MM.1S (cell line): ENCODE results near the gene FASTK.

ENCODE experiments used
- DNase-seq: peaks from one replicate; pipeline ENCODE4 v3.0.0-alpha.2; 2015
- H2AFZ ChIP-seq: fragments of 300-600 bp; sonication (generic); 2 replicates; pipeline ENCODE4 v1.6.0; 2016; ENCODE audit warnings: antibody characterized with exemption, low read length
- H3F3A ChIP-seq: fragments of 300-600 bp; sonication (generic); 2 replicates; pipeline ENCODE4 v1.6.1; 2016; ENCODE audit warnings: mild to moderate bottlenecking, antibody characterized with exemption, low read length, moderate library complexity, mixed read lengths; ENCODE audit not compliant: insufficient read depth
- H3K27ac ChIP-seq: fragments of 300-600 bp; sonication (generic); 2 replicates; pipeline ENCODE4 v1.5.1; 2016; ENCODE audit warnings: mild to moderate bottlenecking, low read length
- H3K27me3 ChIP-seq: fragments of 300-600 bp; sonication (generic); replicated peaks from 2 replicates; pipeline ENCODE4 v1.6.0; 2016; ENCODE audit warnings: low read length; ENCODE audit not compliant: insufficient read depth
- H3K36me3 ChIP-seq: fragments of 300-600 bp; sonication (generic); replicated peaks from 2 replicates; pipeline ENCODE4 v1.6.1; 2016; ENCODE audit warnings: mild to moderate bottlenecking, low read length, mixed read lengths; ENCODE audit not compliant: insufficient read depth
- H3K4me1 ChIP-seq: fragments of 300-600 bp; sonication (generic); 2 replicates; pipeline ENCODE4 v1.6.1; 2016; ENCODE audit warnings: low read length, mixed read lengths
- H3K4me2 ChIP-seq: fragments of 300-600 bp; sonication (generic); 2 replicates; pipeline ENCODE4 v1.6.0; 2016; ENCODE audit warnings: low read depth, low read length
- H3K4me3 ChIP-seq: fragments of 300-600 bp; sonication (generic); 2 replicates; pipeline ENCODE4 v1.5.1; 2016; ENCODE audit warnings: low read length, mixed read lengths
- H3K79me2 ChIP-seq: fragments of 300-600 bp; sonication (generic); 2 replicates; pipeline ENCODE4 v1.6.1; 2016; ENCODE audit warnings: mixed run types, low read length, mixed read lengths
- H3K9ac ChIP-seq: fragments of 300-600 bp; sonication (generic); 2 replicates; pipeline ENCODE4 v1.6.1; 2016; ENCODE audit warnings: low read length, mixed read lengths
- H3K9me2 ChIP-seq: fragments of 300-600 bp; sonication (generic); replicated peaks from 2 replicates; pipeline ENCODE4 v1.6.1; 2016; ENCODE audit warnings: mild to moderate bottlenecking, low read length, mixed read lengths; ENCODE audit not compliant: insufficient read depth
- H3K9me3 ChIP-seq: fragments of 300-600 bp; sonication (generic); replicated peaks from 2 replicates; pipeline ENCODE4 v1.6.1; 2016; ENCODE audit warnings: mild to moderate bottlenecking, low read length, mixed read lengths; ENCODE audit not compliant: insufficient read depth
- H4K20me1 ChIP-seq: fragments of 300-600 bp; sonication (generic); 2 replicates; pipeline ENCODE4 v1.6.1; 2016; ENCODE audit warnings: mild to moderate bottlenecking, low read length, moderate library complexity, mixed read lengths; ENCODE audit not compliant: insufficient read depth
- CTCF ChIP-seq: fragments of 300-600 bp; sonication (generic); IDR thresholded peaks from 2 replicates; pipeline ENCODE4 v1.5.1; 2016; ENCODE audit warnings: antibody characterized with exemption, low read length, mixed read lengths
- EZH2 ChIP-seq: fragments of 300-600 bp; sonication (generic); optimal IDR thresholded peaks from 2 replicates; pipeline ENCODE3; 2017; ENCODE audit warnings: low read depth, mild to moderate bottlenecking, antibody characterized with exemption, low read length, mixed read lengths
- EZH2phosphoT487 ChIP-seq: fragments of 300-600 bp; sonication (generic); IDR thresholded peaks from 2 replicates; pipeline ENCODE4 v1.6.1; 2018; ENCODE audit warnings: antibody characterized with exemption, low read length

Gene FASTK

DNA sequence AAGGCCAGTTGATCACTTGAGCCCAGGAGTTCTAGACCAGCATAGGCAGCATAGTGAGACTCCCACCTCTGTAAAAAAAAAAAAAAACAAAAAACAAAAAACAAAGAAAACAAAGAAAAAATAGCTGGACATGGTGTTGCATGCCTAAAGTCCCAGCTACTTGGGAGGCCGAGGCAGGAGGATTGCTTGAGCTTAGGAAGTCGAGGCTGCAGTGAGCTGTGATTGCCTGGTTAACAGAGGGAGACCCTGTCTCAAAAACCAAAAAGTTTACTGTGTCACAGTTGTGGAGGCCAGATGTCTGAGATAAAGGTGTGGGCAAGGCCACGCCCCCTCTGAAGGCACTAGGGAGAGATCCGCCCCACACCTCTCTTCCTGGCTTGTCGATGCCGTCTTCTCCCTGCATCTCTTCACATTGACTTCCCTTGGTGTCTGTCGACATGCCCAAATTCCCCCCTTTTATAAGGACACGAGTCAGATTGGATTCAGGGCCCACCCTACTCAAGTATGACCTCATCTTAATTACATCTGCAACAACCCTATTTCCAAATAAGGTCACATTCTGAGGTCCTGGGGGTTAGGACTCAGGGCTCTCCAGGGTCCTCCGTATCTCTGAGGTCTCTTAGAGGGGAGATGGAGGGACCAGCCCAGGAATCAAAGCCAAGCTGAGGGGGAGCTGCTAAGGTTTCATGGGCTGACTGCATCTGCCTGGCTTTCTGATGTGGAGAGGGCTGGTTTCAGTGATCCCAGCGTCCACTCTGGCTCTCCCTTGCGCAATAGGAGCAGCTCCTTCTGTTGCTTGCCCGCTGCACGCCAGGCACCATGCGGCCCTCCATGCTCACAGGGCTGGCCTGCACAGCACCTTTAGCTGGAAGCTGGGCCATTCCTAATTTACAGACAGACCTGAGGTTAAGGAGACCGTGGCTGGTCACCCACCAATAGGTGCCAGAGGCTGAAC is 28.8 kb upstream of the FASTK start:
- Histone ChIP-seq H3K36me3 (no peaks in the 10 kb centered on the region), H3K4me2 (no peak overlapping the region), H3K9me3 (no peaks in the 10 kb centered on the region), H3F3A (no peaks in the 10 kb centered on the region), H4K20me1 (peaks cover 4% of the 10 kb centered on the region; the same call in 1 of the 2 replicates), H2AFZ (no peak overlapping the region), H3K79me2 (peaks cover 32% of the 10 kb centered on the region), H3K27me3 (no peaks in the 10 kb centered on the region), H3K4me3 (no peak overlapping the region), H3K27ac (no peak overlapping the region), H3K9ac (no peak overlapping the region), H3K4me1 (no peaks in the 10 kb centered on the region), H3K9me2 (no peaks in the 10 kb centered on the region)
- no peak for DNase-seq
- TF ChIP-seq EZH2phosphoT487 (no peak), EZH2 (no peak), CTCF (no peak)

DNA sequence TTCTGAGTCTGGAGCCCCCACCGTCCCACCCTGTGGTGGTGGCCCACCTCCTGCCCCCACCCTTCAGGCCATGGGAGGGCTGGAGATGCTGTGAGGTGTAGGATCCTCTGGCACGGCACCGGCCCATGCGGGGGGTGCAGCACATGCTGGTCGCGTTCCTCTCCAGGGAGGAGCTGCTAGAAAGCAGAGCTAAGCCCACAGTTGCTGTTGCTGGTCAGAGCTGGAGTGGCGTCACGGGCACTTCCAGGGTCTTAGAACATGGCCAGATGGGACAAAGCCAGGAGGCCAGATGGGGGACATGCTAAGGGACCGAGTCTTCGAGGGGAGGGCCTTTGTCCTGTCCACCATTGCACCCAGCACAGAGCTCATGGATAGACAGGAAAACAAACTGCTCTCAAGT is 27.3 kb upstream of the FASTK start:
- DNase-seq, result no peak
- no peaks in the 10 kb centered on the region for H3K27me3 ChIP-seq
- peaks cover 4% of the 10 kb centered on the region; the same call in 1 of the 2 replicates for H4K20me1 ChIP-seq
- H3K4me1 ChIP-seq, result no peaks in the 10 kb centered on the region
- peaks cover 35% of the 10 kb centered on the region for H3K79me2 ChIP-seq
- H3K9me3 ChIP-seq, result no peaks in the 10 kb centered on the region
- no peak overlapping the region for H3K4me2 ChIP-seq
- H3K27ac ChIP-seq, result no peak overlapping the region
- no peak overlapping the region for H3K9ac ChIP-seq
- no peak overlapping the region for H2AFZ ChIP-seq
- no peak overlapping the region for H3K4me3 ChIP-seq
- H3F3A ChIP-seq, result no peaks in the 10 kb centered on the region
- no peak for TF ChIP-seq EZH2
- no peak for TF ChIP-seq EZH2phosphoT487
- TF ChIP-seq CTCF, result no peak
- H3K36me3 ChIP-seq, result no peaks in the 10 kb centered on the region
- no peaks in the 10 kb centered on the region for H3K9me2 ChIP-seq

DNA sequence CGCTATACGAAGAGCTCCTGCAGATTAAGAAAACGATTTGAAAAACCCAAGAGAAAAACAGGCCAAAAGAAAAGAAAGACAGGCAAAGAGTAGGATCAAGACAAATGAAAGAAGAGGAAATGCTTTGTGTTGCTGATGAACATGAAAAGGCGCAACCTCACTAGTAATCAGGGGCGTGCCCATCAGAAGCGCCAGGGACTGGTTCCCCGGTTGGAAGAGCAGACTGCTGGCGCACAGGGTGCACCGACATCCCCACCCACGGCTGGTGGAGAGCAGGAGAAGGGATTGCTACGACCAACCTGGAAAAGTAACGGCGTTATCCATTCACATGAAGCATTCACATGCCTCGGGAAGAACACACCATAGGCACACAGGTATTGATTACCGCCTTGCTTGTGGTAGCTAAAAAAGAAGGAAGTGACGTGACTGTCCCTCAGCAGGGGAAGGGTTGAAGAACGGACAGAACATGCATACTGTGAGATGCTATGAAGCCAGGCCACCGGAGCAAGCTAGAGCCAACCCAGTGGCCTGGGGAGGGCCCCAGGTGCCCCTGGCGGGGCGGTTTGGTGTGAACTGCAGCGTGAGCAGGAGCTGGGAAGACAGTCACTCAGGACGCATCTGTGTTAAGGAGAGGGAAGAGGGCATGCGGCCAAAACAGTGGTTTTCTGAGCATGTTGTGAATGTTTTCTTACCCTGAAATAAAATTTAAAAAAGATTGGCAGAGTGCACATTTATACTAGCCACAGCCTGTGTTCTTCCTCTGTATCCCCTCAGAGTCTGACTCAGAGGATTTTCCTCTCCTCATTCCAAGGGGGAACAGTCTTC is 24.0 kb upstream of the FASTK start:
- H3K4me2 ChIP-seq, result no peak overlapping the region
- TF ChIP-seq EZH2, result no peak
- TF ChIP-seq CTCF, result no peak
- TF ChIP-seq EZH2phosphoT487, result no peak
- no peaks in the 10 kb centered on the region for H3K9me2 ChIP-seq
- no peak for DNase-seq
- no peaks in the 10 kb centered on the region for H3K4me1 ChIP-seq
- no peak overlapping the region for H3K27ac ChIP-seq
- H3K9ac ChIP-seq, result no peak overlapping the region
- no peaks in the 10 kb centered on the region for H3K36me3 ChIP-seq
- H3K27me3 ChIP-seq, result no peaks in the 10 kb centered on the region
- 0 out of 2 replicates have a peak, but pooled peaks cover under 1% of the 10 kb centered on the region for H4K20me1 ChIP-seq
- no peak overlapping the region for H3K4me3 ChIP-seq
- H3K9me3 ChIP-seq, result no peaks in the 10 kb centered on the region
- H3K79me2 ChIP-seq, result peaks cover 47% of the 10 kb centered on the region
- H3F3A ChIP-seq, result no peaks in the 10 kb centered on the region
- no peak overlapping the region for H2AFZ ChIP-seq
